RWPE2 (cell line): ENCODE measurements around the gene PCDHGA7.
"Not testable (repeated sequence)": the region's sequence is repeated elsewhere in the genome, so short reads cannot be mapped to it uniquely, and the experiment has no call there.

Experiments used
- ATAC-seq: fragments of 200-7000 bp; cut with Tn5 transposase; 3 replicates; pipeline ENCODE4 v1.9.1; 2021; ENCODE audit warnings: low read depth
- DNase-seq: peaks from one replicate; pipeline ENCODE4 v3.0.0-alpha.2; 2020; ENCODE audit warnings: low spot score
- H3K27ac ChIP-seq: fragments of 450-650 bp; 2 replicates; pipeline ENCODE4 v1.5.1; 2017; ENCODE audit warnings: mild to moderate bottlenecking; ENCODE audit not compliant: poor library complexity, severe bottlenecking
- H3K27me3 ChIP-seq: fragments of 250-450 bp; sonication (Bioruptor Pico); 2 replicates; pipeline ENCODE4 v1.5.1; 2021; ENCODE audit warnings: mild to moderate bottlenecking, moderate library complexity; ENCODE audit not compliant: insufficient read depth, poor library complexity, severe bottlenecking
- H3K36me3 ChIP-seq: fragments of 250-450 bp; sonication (Bioruptor Pico); 2 replicates; pipeline ENCODE4 v1.5.1; 2020; ENCODE audit warnings: low read depth, mild to moderate bottlenecking, moderate library complexity
- H3K4me1 ChIP-seq: fragments of 250-450 bp; sonication (Bioruptor Pico); 2 replicates; pipeline ENCODE4 v1.5.1; 2021; ENCODE audit warnings: mild to moderate bottlenecking, moderate library complexity; ENCODE audit not compliant: insufficient read depth, poor library complexity, severe bottlenecking
- H3K4me3 ChIP-seq: fragments of 250-450 bp; sonication (Bioruptor Pico); 2 replicates; pipeline ENCODE4 v1.5.1; 2021; ENCODE audit warnings: mild to moderate bottlenecking, moderate library complexity; ENCODE audit not compliant: severe bottlenecking
- H3K9me3 ChIP-seq: fragments of 250-450 bp; sonication (Bioruptor Pico); 2 replicates; pipeline ENCODE4 v1.5.1; 2021; ENCODE audit warnings: mild to moderate bottlenecking, moderate library complexity; ENCODE audit not compliant: severe bottlenecking
- TF ChIP-seq, protein P1 (sequence below): fragments of 450-650 bp; IDR thresholded peaks from one replicate; pipeline ENCODE4 v1.5.1; 2017; ENCODE audit warnings: mild to moderate bottlenecking, moderate library complexity; ENCODE audit not compliant: poor library complexity, severe bottlenecking

Gene PCDHGA7

DNA sequence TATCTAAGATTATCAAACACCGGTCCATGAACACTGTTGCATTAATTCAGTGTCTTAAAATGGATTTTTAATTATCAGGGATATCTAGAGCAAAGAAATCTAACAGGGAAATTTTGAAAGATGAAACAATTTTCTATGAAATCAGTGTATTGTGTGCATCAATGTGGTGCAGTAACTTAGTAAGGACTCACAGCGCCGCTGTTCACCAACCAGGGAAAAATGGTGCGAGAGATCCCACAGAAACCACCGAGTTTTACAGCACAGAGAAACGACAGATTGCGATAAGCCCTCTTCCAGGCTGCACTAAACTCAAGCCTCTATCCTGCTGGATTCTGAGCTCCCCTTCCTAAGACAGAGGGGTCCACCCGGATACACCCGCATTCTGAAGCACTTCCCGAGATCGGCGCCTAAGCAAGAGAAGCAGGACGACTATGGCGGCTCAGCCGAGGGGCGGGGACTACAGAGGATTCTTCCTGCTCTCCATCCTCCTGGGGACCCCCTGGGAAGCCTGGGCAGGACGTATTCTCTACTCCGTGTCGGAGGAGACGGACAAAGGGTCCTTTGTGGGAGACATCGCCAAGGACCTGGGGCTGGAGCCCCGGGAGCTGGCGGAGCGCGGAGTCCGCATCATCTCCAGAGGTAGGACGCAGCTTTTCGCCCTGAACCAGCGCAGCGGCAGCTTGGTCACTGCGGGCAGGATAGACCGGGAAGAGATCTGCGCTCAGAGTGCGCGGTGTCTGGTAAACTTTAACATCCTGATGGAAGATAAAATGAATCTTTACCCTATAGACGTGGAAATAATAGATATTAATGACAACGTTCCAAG, at the start of gene PCDHGA7:
Gene PCDHGA7 (plus strand): TSS at position 274 of the 826 bp plus-strand sequence. CDS start 158 bp downstream, at position 432.
- no peak within 1 kb of the TSS for H3K27ac ChIP-seq
- H3K4me3 ChIP-seq = peak within 1 kb of the TSS; percentile 34
- TF ChIP-seq, protein P1, sequence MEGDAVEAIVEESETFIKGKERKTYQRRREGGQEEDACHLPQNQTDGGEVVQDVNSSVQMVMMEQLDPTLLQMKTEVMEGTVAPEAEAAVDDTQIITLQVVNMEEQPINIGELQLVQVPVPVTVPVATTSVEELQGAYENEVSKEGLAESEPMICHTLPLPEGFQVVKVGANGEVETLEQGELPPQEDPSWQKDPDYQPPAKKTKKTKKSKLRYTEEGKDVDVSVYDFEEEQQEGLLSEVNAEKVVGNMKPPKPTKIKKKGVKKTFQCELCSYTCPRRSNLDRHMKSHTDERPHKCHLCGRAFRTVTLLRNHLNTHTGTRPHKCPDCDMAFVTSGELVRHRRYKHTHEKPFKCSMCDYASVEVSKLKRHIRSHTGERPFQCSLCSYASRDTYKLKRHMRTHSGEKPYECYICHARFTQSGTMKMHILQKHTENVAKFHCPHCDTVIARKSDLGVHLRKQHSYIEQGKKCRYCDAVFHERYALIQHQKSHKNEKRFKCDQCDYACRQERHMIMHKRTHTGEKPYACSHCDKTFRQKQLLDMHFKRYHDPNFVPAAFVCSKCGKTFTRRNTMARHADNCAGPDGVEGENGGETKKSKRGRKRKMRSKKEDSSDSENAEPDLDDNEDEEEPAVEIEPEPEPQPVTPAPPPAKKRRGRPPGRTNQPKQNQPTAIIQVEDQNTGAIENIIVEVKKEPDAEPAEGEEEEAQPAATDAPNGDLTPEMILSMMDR = peak; percentile 74
- ATAC-seq (peak; percentile 60; the same call in 2 of the 3 replicates), DNase-seq (no peak)
- no peaks in the 10 kb centered on the region for H3K4me1 ChIP-seq
- H3K36me3 ChIP-seq = no peaks in the 10 kb centered on the region
- peaks cover 36% of the 10 kb centered on the region for H3K27me3 ChIP-seq
- peaks cover 16% of the 10 kb centered on the region for H3K9me3 ChIP-seq

DNA sequence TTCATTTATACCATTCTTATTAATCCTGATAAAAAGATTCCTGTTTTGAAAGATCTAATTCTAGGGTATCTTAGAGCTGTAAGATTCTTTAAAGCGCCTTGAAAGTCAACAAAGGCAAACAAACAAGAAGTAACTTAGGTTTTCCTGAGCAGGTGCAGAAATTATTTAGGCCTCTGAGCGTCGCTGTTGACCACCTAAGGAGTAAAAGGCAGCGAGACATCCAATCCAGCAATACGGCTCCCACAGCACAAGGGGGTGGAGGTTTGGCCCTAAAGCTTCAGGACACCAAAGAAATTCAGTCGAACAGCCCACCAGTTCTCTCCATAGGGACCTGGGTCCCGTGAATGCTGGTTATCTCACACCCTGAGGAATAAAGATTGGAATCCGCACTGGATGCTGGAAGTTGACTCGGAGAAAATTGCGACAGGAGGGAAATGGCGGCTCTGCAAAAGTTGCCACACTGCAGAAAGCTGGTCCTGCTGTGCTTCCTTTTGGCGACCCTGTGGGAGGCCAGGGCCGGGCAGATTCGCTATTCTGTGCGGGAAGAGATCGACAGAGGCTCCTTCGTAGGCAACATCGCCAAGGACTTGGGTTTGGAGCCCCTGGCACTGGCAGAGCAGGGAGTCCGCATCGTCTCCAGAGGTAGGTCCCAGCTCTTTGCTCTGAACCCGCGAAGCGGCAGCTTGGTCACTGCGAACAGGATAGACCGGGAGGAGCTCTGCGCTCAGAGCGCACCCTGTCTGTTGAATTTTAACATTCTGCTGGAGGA, 43.8 kb upstream of the PCDHGA7 start, which contains the start of gene PCDHGA2:
Gene PCDHGA2 (plus strand): TSS at position 223 of the 769 bp plus-strand sequence.
- Histone ChIP-seq H3K4me3 (peak within 1 kb of the TSS; percentile 21), H3K27me3 (peaks cover 94% of the 10 kb centered on the region), H3K4me1 (no peaks in the 10 kb centered on the region), H3K27ac (no peak within 1 kb of the TSS), H3K9me3 (peaks cover 7% of the 10 kb centered on the region), H3K36me3 (no peaks in the 10 kb centered on the region)
- TF ChIP-seq, protein P1 = peak; percentile 51
- DNase-seq (no peak), ATAC-seq (peak; percentile 41)

DNA sequence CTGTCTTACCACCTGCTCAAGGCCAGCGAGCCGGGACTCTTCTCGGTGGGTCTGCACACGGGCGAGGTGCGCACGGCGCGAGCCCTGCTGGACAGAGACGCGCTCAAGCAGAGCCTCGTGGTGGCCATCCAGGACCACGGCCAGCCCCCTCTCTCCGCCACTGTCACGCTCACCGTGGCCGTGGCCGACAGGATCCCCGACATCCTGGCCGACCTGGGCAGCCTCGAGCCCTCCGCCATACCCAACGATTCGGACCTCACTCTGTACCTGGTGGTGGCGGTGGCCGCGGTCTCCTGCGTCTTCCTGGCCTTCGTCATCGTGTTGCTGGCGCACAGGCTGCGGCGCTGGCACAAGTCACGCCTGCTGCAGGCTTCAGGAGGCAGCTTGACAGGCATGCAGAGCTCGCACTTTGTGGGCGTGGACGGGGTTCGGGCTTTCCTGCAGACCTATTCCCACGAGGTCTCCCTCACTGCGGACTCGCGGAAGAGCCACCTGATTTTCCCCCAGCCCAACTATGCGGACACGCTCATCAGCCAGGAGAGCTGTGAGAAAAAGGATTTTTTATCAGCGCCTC, 41.7 kb upstream of the PCDHGA7 start:
- not testable (repeated sequence) for DNase-seq, H3K9me3 ChIP-seq, ATAC-seq, H3K4me1 ChIP-seq, H3K36me3 ChIP-seq, H3K4me3 ChIP-seq, H3K27ac ChIP-seq
- peaks cover 89% of the 10 kb centered on the region for H3K27me3 ChIP-seq

DNA sequence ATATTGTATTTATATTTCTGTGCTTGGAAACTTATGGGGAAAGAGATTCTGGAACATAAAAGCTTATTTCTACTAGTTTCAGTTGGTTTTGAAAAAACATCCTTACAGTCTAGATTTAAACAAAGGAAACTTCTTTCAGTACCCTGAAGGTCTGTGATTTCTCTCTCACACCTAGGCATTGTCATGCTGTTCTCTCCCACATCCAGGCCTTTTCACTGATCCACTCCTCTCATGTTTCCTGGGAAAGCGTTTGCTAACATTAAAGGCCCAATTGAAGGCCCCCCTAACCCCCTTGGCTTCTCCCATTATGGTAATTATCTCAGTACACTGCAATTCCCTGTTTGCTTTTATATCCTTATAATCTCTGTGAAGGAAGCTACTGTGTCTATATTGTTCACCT, 39.8 kb upstream of the PCDHGA7 start:
- H3K4me1 ChIP-seq = no peaks in the 10 kb centered on the region
- ATAC-seq = no peak
- TF ChIP-seq, protein P1 = no peak
- no peak for DNase-seq
- no peak overlapping the region for H3K27ac ChIP-seq
- H3K27me3 ChIP-seq = peaks cover 83% of the 10 kb centered on the region
- H3K4me3 ChIP-seq = no peak overlapping the region
- peaks cover 7% of the 10 kb centered on the region for H3K9me3 ChIP-seq
- no peaks in the 10 kb centered on the region for H3K36me3 ChIP-seq

DNA sequence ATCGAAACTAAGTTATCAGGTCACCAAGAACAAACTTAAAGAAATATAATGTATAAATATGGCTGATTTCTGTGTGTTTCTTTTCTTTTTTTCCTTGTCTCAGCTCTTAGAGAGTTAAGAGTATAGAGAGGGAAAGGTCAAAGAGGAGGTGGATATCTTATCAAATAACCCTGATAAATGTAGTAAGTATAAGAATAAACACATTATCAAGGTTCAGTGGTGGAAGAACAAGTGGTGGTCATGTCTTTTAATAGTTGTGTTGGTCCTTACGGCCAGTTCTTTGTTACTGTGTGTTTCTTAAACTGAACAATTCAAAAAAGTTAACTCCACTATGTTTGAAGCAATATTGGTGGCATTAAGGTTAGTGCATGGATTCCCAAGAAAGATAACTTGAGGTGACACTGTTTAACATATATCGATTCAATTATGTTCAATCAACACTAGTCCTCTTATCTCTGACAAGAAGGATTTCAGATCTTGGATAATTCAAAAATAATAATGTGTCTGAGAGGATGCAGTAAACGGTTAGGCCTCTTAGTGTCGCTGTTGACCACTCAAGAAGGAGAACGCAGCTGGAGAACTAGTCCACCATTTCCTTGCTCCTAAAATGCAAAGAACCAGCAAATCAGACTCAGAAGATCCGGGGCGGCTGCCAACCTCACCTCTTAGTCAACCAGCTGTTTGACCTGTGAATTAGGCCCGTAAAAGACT, 39.1 kb upstream of the PCDHGA7 start, which contains the start of gene PCDHGA3:
Gene PCDHGA3 (plus strand): TSS at position 588 of the 711 bp plus-strand sequence. CDS start 205 bp downstream, outside the sequence.
- ATAC-seq (no peak), DNase-seq (no peak)
- TF ChIP-seq, protein P1 = peak; percentile 49
- Histone ChIP-seq H3K9me3 (peaks cover 7% of the 10 kb centered on the region), H3K4me1 (no peaks in the 10 kb centered on the region), H3K4me3 (peak within 1 kb of the TSS; percentile 5), H3K36me3 (no peaks in the 10 kb centered on the region), H3K27me3 (peaks cover 80% of the 10 kb centered on the region), H3K27ac (no peak within 1 kb of the TSS)
